Adrenal gland (tissue), 5 donors: Measurements from ENCODE around the gene HDAC1.

Experiments used
- CTCF ChIP-seq, 6 experiments: fragments of 450-650 bp in 4 of 6; fragments of 200-600 bp in 2 of 6; sonication (generic) in 1 of 6; IDR thresholded peaks; 1 replicate in 5 of 6; 2 replicates in 1 of 6; pipeline versions ENCODE4 v1.5.1 to v1.8.0; 2016 to 2021; ENCODE audit warnings: antibody characterized with exemption in 6 of 6, mild to moderate bottlenecking in 2 of 6, moderate library complexity in 1 of 6
- POLR2A ChIP-seq, 2 donors: fragments of 450-650 bp; IDR thresholded peaks; one replicate each; pipeline ENCODE4 v1.6.1; 2017; ENCODE audit warnings: antibody characterized with exemption in 2 of 2, mild to moderate bottlenecking in 2 of 2, moderate library complexity in 1 of 2
- donor health status: DM: no; HTN: no; CAD: no.

- peak; percentile 47 to 71 (median 64) for TF ChIP-seq CTCF (IDR thresholded peaks at IDR 0.05)
- TF ChIP-seq POLR2A (IDR thresholded peaks at IDR 0.05) = no peak
Measured at GRCh38 chr1:32350785-32351398, 59.0 kb downstream of the HDAC1 start.
